ENCODE measurements around the gene SAMSN1. TPM values are rescaled to one million over a fixed set of nuclear protein-coding genes. Genes with fewer than 3 reads are reported as not detected.

SAMSN1 gene
- total and polyA plus RNA-seq, 5 donors from 2014 or later: 44.8 to 112 (median 51.5) TPM

- no peaks in the 10 kb centered on the region for H3K27me3 ChIP-seq (ENCODE audit: control insufficient read depth, insufficient read depth, low read length)
- Mint-ChIP-seq H3K4me1 (peaks cover 51 to 77% (median 64%) of the 10 kb centered on the region in 4 donors), H3K27ac (peak overlapping the region; percentile 63 to 95 (median 83)), H3K27me3 (no peaks in the 10 kb centered on the region), H3K9me3 (peaks cover 0 to 2% (median 0%) of the 10 kb centered on the region in 7 donors), H3K36me3 (peaks cover 3% of the 10 kb centered on the region), H3K4me3 (peak overlapping the region; percentile 75 to 84 (median 78))
- DNase-seq (peak in 1 of 3 donors; percentile 53), ATAC-seq (ENCODE audit: low read depth in 2 of 2) (peak; percentile 45)
- H3K4me1 ChIP-seq (ENCODE audit: control insufficient read depth, insufficient read depth, low read length, poor library complexity, severe bottlenecking): peaks cover 70% of the 10 kb centered on the region
- no peaks in the 10 kb centered on the region for H3K9me3 ChIP-seq (ENCODE audit: control insufficient read depth in 2 of 2, low read length in 2 of 2)
- H3K27ac ChIP-seq (ENCODE audit: insufficient read depth, low read length, poor library complexity, severe bottlenecking): peak overlapping the region; percentile 57
- peak overlapping the region; percentile 94 for H3K4me3 ChIP-seq (ENCODE audit: low read depth, low read length)
- no peaks in the 10 kb centered on the region for H3K36me3 ChIP-seq (ENCODE audit: control insufficient read depth, insufficient read depth, low read length)
Measured at GRCh38 chr21:14526836-14527695, 19.0 kb downstream of the SAMSN1 start.

GRCh38 chr21:14526199-14526598, 19.9 kb downstream of the SAMSN1 start:
- peaks cover 0 to 2% (median 0%) of the 10 kb centered on the region in 7 donors for H3K9me3 Mint-ChIP-seq
- H3K27ac Mint-ChIP-seq: peak overlapping the region; percentile 33 to 95 (median 83)
- peaks cover 52 to 76% (median 68%) of the 10 kb centered on the region in 4 donors for H3K4me1 Mint-ChIP-seq
- no peaks in the 10 kb centered on the region for H3K9me3 ChIP-seq (ENCODE audit: control insufficient read depth in 2 of 2, low read length in 2 of 2)
- H3K36me3 ChIP-seq (ENCODE audit: control insufficient read depth, insufficient read depth, low read length): peaks cover 1% of the 10 kb centered on the region
- H3K4me3 ChIP-seq (ENCODE audit: low read depth, low read length): peak overlapping the region; percentile 94
- peak overlapping the region; percentile 75 to 84 (median 78) for H3K4me3 Mint-ChIP-seq
- DNase-seq (no peak), ATAC-seq (ENCODE audit: low read depth in 2 of 2) (no peak)
- H3K36me3 Mint-ChIP-seq: peaks cover 10% of the 10 kb centered on the region
- peaks cover 73% of the 10 kb centered on the region for H3K4me1 ChIP-seq (ENCODE audit: control insufficient read depth, insufficient read depth, low read length, poor library complexity, severe bottlenecking)
- H3K27me3 ChIP-seq (ENCODE audit: control insufficient read depth, insufficient read depth, low read length): no peaks in the 10 kb centered on the region
- H3K27me3 Mint-ChIP-seq: no peaks in the 10 kb centered on the region
- H3K27ac ChIP-seq (ENCODE audit: insufficient read depth, low read length, poor library complexity, severe bottlenecking): no peak overlapping the region

GRCh38 chr21:14523234-14523633, 22.9 kb downstream of the SAMSN1 start:
- Mint-ChIP-seq H3K36me3 (peaks cover 15% of the 10 kb centered on the region), H3K9me3 (peaks cover 0 to 2% (median 0%) of the 10 kb centered on the region in 7 donors), H3K4me3 (peak overlapping the region; percentile 61 to 90 (median 74)), H3K27me3 (no peaks in the 10 kb centered on the region), H3K4me1 (peaks cover 41 to 70% (median 59%) of the 10 kb centered on the region in 4 donors), H3K27ac (peak overlapping the region; percentile 43 to 84 (median 60))
- ATAC-seq (ENCODE audit: low read depth in 2 of 2): peak; percentile 26 to 48
- Histone ChIP-seq H3K27me3 (ENCODE audit: control insufficient read depth, insufficient read depth, low read length) (no peaks in the 10 kb centered on the region), H3K4me1 (ENCODE audit: control insufficient read depth, insufficient read depth, low read length, poor library complexity, severe bottlenecking) (peaks cover 71% of the 10 kb centered on the region), H3K27ac (ENCODE audit: insufficient read depth, low read length, poor library complexity, severe bottlenecking) (peak overlapping the region; percentile 54), H3K4me3 (ENCODE audit: low read depth, low read length) (peak overlapping the region; percentile 69), H3K36me3 (ENCODE audit: control insufficient read depth, insufficient read depth, low read length) (peaks cover 22% of the 10 kb centered on the region), H3K9me3 (ENCODE audit: control insufficient read depth in 2 of 2, low read length in 2 of 2) (no peaks in the 10 kb centered on the region)
- peak in 1 of 3 donors; percentile 61 for DNase-seq

- peak overlapping the region in 2 of 4 donors; percentile 87 to 90 for H3K4me3 Mint-ChIP-seq
- DNase-seq (no peak), ATAC-seq (ENCODE audit: low read depth in 2 of 2) (no peak)
- H3K9me3 Mint-ChIP-seq: peaks cover 0 to 2% (median 0%) of the 10 kb centered on the region in 7 donors
- no peaks in the 10 kb centered on the region for H3K27me3 ChIP-seq (ENCODE audit: control insufficient read depth, insufficient read depth, low read length)
- no peak overlapping the region for H3K27ac ChIP-seq (ENCODE audit: insufficient read depth, low read length, poor library complexity, severe bottlenecking)
- no peaks in the 10 kb centered on the region for H3K27me3 Mint-ChIP-seq
- H3K36me3 Mint-ChIP-seq: peaks cover 20% of the 10 kb centered on the region
- H3K4me3 ChIP-seq (ENCODE audit: low read depth, low read length): peak overlapping the region; percentile 69
- peaks cover 27% of the 10 kb centered on the region for H3K36me3 ChIP-seq (ENCODE audit: control insufficient read depth, insufficient read depth, low read length)
- peaks cover 67% of the 10 kb centered on the region for H3K4me1 ChIP-seq (ENCODE audit: control insufficient read depth, insufficient read depth, low read length, poor library complexity, severe bottlenecking)
- peaks cover 43 to 70% (median 60%) of the 10 kb centered on the region in 4 donors for H3K4me1 Mint-ChIP-seq
- H3K9me3 ChIP-seq (ENCODE audit: control insufficient read depth in 2 of 2, low read length in 2 of 2): no peaks in the 10 kb centered on the region
- peak overlapping the region in 2 of 3 donors; percentile 43 to 60 for H3K27ac Mint-ChIP-seq
Measured at GRCh38 chr21:14522736-14523135, 23.4 kb downstream of the SAMSN1 start.

- ATAC-seq (ENCODE audit: low read depth in 2 of 2) (peak; percentile 53 to 56), DNase-seq (peak in 1 of 3 donors; percentile 52)
- Histone ChIP-seq H3K4me3 (ENCODE audit: low read depth, low read length) (peak overlapping the region; percentile 46), H3K27me3 (ENCODE audit: control insufficient read depth, insufficient read depth, low read length) (no peaks in the 10 kb centered on the region), H3K9me3 (ENCODE audit: control insufficient read depth in 2 of 2, low read length in 2 of 2) (peaks cover 0 to 4% of the 10 kb centered on the region in 2 experiments), H3K36me3 (ENCODE audit: control insufficient read depth, insufficient read depth, low read length) (peaks cover 48% of the 10 kb centered on the region), H3K27ac (ENCODE audit: insufficient read depth, low read length, poor library complexity, severe bottlenecking) (peak overlapping the region; percentile 21), H3K4me1 (ENCODE audit: control insufficient read depth, insufficient read depth, low read length, poor library complexity, severe bottlenecking) (peaks cover 51% of the 10 kb centered on the region)
- Mint-ChIP-seq H3K36me3 (peaks cover 34% of the 10 kb centered on the region), H3K4me3 (peak overlapping the region in 2 of 4 donors; percentile 58 to 73), H3K27me3 (no peaks in the 10 kb centered on the region), H3K4me1 (peaks cover 42 to 64% (median 48%) of the 10 kb centered on the region in 4 donors), H3K9me3 (peaks cover 0 to 3% (median 0%) of the 10 kb centered on the region in 7 donors), H3K27ac (peak overlapping the region; percentile 63 to 89 (median 87))
Measured at GRCh38 chr21:14520535-14520934, 25.6 kb downstream of the SAMSN1 start.

GRCh38 chr21:14519000-14519399, 27.1 kb downstream of the SAMSN1 start:
- Histone ChIP-seq H3K36me3 (ENCODE audit: control insufficient read depth, insufficient read depth, low read length) (peaks cover 60% of the 10 kb centered on the region), H3K9me3 (ENCODE audit: control insufficient read depth in 2 of 2, low read length in 2 of 2) (peaks cover 0 to 4% of the 10 kb centered on the region in 2 experiments), H3K27me3 (ENCODE audit: control insufficient read depth, insufficient read depth, low read length) (no peaks in the 10 kb centered on the region), H3K4me1 (ENCODE audit: control insufficient read depth, insufficient read depth, low read length, poor library complexity, severe bottlenecking) (peaks cover 44% of the 10 kb centered on the region), H3K4me3 (ENCODE audit: low read depth, low read length) (no peak overlapping the region), H3K27ac (ENCODE audit: insufficient read depth, low read length, poor library complexity, severe bottlenecking) (no peak overlapping the region)
- Mint-ChIP-seq H3K9me3 (peaks cover 0 to 3% (median 0%) of the 10 kb centered on the region in 7 donors), H3K27ac (no peak overlapping the region), H3K36me3 (peaks cover 41% of the 10 kb centered on the region), H3K27me3 (no peaks in the 10 kb centered on the region), H3K4me1 (peaks cover 40 to 60% (median 46%) of the 10 kb centered on the region in 4 donors), H3K4me3 (no peak overlapping the region)
- DNase-seq: no peak
- ATAC-seq (ENCODE audit: low read depth in 2 of 2): no peak

- H3K27ac ChIP-seq (ENCODE audit: insufficient read depth, low read length, poor library complexity, severe bottlenecking): no peak overlapping the region
- peaks cover 81% of the 10 kb centered on the region for H3K36me3 ChIP-seq (ENCODE audit: control insufficient read depth, insufficient read depth, low read length)
- Mint-ChIP-seq H3K27ac (peak overlapping the region; percentile 45 to 77 (median 60)), H3K4me1 (peaks cover 24 to 46% (median 36%) of the 10 kb centered on the region in 4 donors), H3K36me3 (peaks cover 66% of the 10 kb centered on the region), H3K9me3 (peaks cover 0 to 3% (median 1%) of the 10 kb centered on the region in 7 donors), H3K4me3 (no peak overlapping the region), H3K27me3 (no peaks in the 10 kb centered on the region)
- no peaks in the 10 kb centered on the region for H3K27me3 ChIP-seq (ENCODE audit: control insufficient read depth, insufficient read depth, low read length)
- no peak for ATAC-seq (ENCODE audit: low read depth in 2 of 2)
- no peak for DNase-seq
- peaks cover 6% of the 10 kb centered on the region for H3K4me1 ChIP-seq (ENCODE audit: control insufficient read depth, insufficient read depth, low read length, poor library complexity, severe bottlenecking)
- H3K9me3 ChIP-seq (ENCODE audit: control insufficient read depth in 2 of 2, low read length in 2 of 2): peaks cover 0 to 4% of the 10 kb centered on the region in 2 experiments
- no peak overlapping the region for H3K4me3 ChIP-seq (ENCODE audit: low read depth, low read length)
Measured at GRCh38 chr21:14513804-14514203, 32.3 kb downstream of the SAMSN1 start.

Data from CD4-positive, CD25-positive, alpha-beta regulatory T cell (primary cell).